Suprapubic skin (tissue), 4 donors: Measurements from ENCODE around the gene ACVR2A.

Source experiments
- EP300 ChIP-seq: sonication (generic); formaldehyde crosslinking; IDR thresholded peaks from one replicate; pipeline ENCODE4 v1.6.1; 2017; ENCODE audit warnings: antibody characterized with exemption
- POLR2A ChIP-seq, 2 donors: fragments of 450-650 bp; IDR thresholded peaks; one replicate each; pipeline ENCODE4 v1.6.1; 2017; ENCODE audit warnings: antibody characterized with exemption in 2 of 2, mild to moderate bottlenecking in 2 of 2, moderate library complexity in 2 of 2
- POLR2AphosphoS5 ChIP-seq, 3 donors: sonication (generic); formaldehyde crosslinking; IDR thresholded peaks; one replicate each; pipeline ENCODE4 v1.6.1; 2017; ENCODE audit warnings: antibody characterized with exemption in 3 of 3
- TF ChIP-seq, protein P1 (sequence below), 2 donors: fragments of 200-600 bp in 1 of 2; fragments of 450-650 bp in 1 of 2; sonication (generic) in 1 of 2; IDR thresholded peaks; one replicate each; pipeline ENCODE4 v1.5.1; 2016 to 2019; ENCODE audit warnings: antibody characterized with exemption in 2 of 2, mild to moderate bottlenecking in 1 of 2, moderate library complexity in 1 of 2

DNA sequence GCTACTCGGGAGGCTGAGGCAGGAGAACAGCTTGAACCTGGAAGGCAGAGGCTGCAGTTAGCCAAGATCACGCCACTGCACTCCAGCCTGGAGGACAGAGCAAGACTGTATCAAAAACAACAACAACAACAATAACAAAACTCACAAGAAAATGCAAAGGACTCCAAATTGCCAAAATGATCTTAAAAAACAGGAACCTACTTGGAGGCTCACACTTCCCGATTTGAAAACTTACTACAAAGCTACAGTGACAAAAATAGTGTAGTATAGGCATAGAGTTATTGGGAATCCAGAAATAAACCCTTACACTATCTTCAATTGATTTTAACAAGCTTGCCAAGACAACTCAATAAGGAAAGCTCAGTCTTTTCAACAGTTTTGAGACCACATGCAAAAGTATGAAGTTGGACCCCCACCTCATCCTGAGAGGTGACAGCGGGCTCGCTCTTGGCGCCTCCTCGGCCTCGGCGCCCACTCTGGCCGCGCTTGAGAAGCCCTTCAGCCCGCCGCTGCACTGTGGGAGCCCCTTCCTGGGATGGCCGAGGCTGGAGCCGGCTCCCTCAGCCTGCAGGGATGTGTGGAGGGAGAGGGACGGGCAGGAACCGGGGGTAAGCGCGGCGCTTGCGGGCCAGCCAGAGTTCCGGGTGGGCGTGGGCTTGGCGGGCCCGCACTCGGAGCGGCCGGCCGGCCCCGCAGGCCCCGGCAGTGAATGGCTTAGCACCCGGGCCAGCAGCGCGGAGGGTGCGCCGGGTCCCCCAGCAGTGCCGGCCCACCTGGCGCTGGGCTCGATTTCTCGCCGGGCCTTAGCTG, 18.3 kb upstream of the ACVR2A start:
- no peak for TF ChIP-seq POLR2A (IDR thresholded peaks at IDR 0.05)
- TF ChIP-seq, protein P1, sequence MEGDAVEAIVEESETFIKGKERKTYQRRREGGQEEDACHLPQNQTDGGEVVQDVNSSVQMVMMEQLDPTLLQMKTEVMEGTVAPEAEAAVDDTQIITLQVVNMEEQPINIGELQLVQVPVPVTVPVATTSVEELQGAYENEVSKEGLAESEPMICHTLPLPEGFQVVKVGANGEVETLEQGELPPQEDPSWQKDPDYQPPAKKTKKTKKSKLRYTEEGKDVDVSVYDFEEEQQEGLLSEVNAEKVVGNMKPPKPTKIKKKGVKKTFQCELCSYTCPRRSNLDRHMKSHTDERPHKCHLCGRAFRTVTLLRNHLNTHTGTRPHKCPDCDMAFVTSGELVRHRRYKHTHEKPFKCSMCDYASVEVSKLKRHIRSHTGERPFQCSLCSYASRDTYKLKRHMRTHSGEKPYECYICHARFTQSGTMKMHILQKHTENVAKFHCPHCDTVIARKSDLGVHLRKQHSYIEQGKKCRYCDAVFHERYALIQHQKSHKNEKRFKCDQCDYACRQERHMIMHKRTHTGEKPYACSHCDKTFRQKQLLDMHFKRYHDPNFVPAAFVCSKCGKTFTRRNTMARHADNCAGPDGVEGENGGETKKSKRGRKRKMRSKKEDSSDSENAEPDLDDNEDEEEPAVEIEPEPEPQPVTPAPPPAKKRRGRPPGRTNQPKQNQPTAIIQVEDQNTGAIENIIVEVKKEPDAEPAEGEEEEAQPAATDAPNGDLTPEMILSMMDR (IDR thresholded peaks at IDR 0.05): no peak
- TF ChIP-seq EP300: no peak
- TF ChIP-seq POLR2AphosphoS5 (IDR thresholded peaks at IDR 0.05): no peak
